Upper lobe of left lung (tissue), 4 donors: ENCODE measurements around the gene ANKRD63.

Source experiments
- CTCF ChIP-seq, 6 experiments: fragments of 450-650 bp in 4 of 6; fragments of 200-600 bp in 2 of 6; sonication (generic) in 2 of 6; IDR thresholded peaks; one replicate each; pipeline ENCODE4 v1.5.1; 2016 to 2019; ENCODE audit warnings: antibody characterized with exemption in 6 of 6
- EP300 ChIP-seq, 4 donors: sonication (generic); formaldehyde crosslinking; IDR thresholded peaks; one replicate each; pipeline ENCODE4 v1.5.1; 2017; ENCODE audit warnings: antibody characterized with exemption in 4 of 4, control low read depth in 2 of 4
- POLR2AphosphoS5 ChIP-seq, 2 donors: sonication (generic); formaldehyde crosslinking; IDR thresholded peaks; one replicate each; pipeline ENCODE4 v1.5.1; 2017; ENCODE audit warnings: antibody characterized with exemption in 2 of 2

GRCh38 chr15:40272485-40273056 is 10.3 kb downstream of the ANKRD63 start:
- peak in 1 of 6 experiments; percentile 35 for TF ChIP-seq CTCF (IDR thresholded peaks at IDR 0.05)
- TF ChIP-seq POLR2AphosphoS5 (IDR thresholded peaks at IDR 0.05) = no peak
- no peak for TF ChIP-seq EP300 (IDR thresholded peaks at IDR 0.05)
